ENCODE measurements around the gene HECTD4. TPM values are rescaled to one million over a fixed set of nuclear protein-coding genes. Genes with fewer than 3 reads are reported as not detected.

Gene HECTD4
- total and polyA plus RNA-seq, 9 of the 15 experiments (the other 6 are each of a cell fraction or from before 2014, with no cell fraction given) = 3.5 to 33.3 (median 13.5) TPM

DNA sequence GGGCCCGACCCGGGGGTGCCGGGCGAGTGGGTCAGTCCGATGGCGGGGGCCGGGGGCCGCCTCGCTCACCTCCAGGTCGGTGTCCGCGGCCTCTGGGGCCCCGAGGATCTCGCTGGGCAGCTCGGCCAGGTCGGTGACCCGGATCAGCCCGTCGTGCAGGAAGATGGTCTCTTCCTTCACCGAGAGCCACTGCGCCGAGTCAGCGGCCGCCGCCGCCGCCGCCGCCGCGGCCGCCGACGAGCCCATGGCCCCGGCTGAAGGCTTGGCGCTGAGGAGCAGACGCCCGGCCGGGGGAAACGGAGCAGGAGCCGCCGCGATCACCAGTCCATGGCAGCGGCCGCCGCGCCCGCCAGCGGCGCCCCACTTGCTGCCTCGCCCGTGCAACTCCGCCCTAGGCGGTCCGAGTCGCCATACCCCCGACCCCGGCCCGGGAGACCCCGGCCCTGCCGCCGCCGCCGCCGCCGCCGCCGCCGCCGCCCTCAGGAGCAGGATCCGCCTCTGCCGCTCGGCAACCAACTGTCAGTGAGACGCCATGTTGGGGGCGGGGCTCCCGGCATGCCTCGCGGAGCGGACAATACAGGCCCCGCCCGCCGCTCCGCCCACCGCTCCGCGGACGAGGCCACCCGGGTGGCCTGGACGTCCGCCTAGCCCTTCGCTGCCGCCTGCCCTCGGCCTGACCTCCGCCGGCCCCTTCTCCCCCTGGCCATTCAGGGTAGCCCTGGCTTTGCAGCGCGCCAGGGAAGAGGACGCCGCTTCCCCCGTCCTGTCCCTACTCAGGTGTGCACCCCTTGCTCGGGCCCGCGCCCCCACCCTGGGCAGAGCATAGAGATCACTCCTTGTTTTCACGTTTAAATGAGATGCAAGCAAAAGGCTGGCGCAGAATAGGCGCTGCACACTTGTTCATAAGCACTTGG lies at the start of gene HECTD4 (continued):
- TF ChIP-seq, protein P1, sequence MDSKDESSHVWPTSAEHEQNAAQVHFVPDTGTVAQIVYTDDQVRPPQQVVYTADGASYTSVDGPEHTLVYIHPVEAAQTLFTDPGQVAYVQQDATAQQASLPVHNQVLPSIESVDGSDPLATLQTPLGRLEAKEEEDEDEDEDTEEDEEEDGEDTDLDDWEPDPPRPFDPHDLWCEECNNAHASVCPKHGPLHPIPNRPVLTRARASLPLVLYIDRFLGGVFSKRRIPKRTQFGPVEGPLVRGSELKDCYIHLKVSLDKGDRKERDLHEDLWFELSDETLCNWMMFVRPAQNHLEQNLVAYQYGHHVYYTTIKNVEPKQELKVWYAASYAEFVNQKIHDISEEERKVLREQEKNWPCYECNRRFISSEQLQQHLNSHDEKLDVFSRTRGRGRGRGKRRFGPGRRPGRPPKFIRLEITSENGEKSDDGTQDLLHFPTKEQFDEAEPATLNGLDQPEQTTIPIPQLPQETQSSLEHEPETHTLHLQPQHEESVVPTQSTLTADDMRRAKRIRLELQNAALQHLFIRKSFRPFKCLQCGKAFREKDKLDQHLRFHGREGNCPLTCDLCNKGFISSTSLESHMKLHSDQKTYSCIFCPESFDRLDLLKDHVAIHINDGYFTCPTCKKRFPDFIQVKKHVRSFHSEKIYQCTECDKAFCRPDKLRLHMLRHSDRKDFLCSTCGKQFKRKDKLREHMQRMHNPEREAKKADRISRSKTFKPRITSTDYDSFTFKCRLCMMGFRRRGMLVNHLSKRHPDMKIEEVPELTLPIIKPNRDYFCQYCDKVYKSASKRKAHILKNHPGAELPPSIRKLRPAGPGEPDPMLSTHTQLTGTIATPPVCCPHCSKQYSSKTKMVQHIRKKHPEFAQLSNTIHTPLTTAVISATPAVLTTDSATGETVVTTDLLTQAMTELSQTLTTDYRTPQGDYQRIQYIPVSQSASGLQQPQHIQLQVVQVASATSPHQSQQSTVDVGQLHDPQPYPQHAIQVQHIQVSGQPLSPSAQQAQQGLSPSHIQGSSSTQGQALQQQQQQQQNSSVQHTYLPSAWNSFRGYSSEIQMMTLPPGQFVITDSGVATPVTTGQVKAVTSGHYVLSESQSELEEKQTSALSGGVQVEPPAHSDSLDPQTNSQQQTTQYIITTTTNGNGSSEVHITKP (IDR thresholded peaks at IDR 0.05; ENCODE audit: partially characterized antibody) = peak; percentile 96
- TF ChIP-seq, protein P2, sequence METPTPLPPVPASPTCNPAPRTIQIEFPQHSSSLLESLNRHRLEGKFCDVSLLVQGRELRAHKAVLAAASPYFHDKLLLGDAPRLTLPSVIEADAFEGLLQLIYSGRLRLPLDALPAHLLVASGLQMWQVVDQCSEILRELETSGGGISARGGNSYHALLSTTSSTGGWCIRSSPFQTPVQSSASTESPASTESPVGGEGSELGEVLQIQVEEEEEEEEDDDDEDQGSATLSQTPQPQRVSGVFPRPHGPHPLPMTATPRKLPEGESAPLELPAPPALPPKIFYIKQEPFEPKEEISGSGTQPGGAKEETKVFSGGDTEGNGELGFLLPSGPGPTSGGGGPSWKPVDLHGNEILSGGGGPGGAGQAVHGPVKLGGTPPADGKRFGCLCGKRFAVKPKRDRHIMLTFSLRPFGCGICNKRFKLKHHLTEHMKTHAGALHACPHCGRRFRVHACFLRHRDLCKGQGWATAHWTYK (CRISPR knock-in tag; IDR thresholded peaks at IDR 0.05) = peak; percentile 74; the same call in 1 of the 2 replicates
- TF ChIP-seq NONO (IDR thresholded peaks at IDR 0.05; ENCODE audit: low read depth in 2 of 2, low read length in 1 of 2) (peak; percentile 30 to 66; a peak in 3 of 4 replicates), TAF1 (IDR thresholded peaks at IDR 0.05; ENCODE audit: control insufficient read depth, extremely low read depth, insufficient read depth, low read length, severe bottlenecking) (peak; percentile 94), ATF7 (IDR thresholded peaks at IDR 0.05) (peak; percentile 83), MAZ (CRISPR knock-in tag; conservative IDR thresholded peaks at IDR 0.05 in 1 of 2, IDR thresholded peaks at IDR 0.05 in 1 of 2) (peak; percentile 82), ZBTB17 (CRISPR knock-in tag; IDR thresholded peaks at IDR 0.05) (peak; percentile 64), HMG20A (CRISPR knock-in tag; conservative IDR thresholded peaks at IDR 0.05) (no peak), ETV6 (IDR thresholded peaks at IDR 0.05; ENCODE audit: borderline replicate concordance in 1 of 2, low read depth in 2 of 2, low read length in 1 of 2) (no peak), ETV6 (CRISPR knock-in tag; IDR thresholded peaks at IDR 0.05; ENCODE audit: borderline replicate concordance) (no peak), NR2C1 (IDR thresholded peaks at IDR 0.05) (no peak), NR2C1 (tag; IDR thresholded peaks at IDR 0.05) (no peak), YY1 (IDR thresholded peaks at IDR 0.05; ENCODE audit: borderline replicate concordance in 1 of 3, control insufficient read depth in 1 of 3, extremely low read depth in 1 of 3, insufficient read depth in 3 of 3, insufficient read length in 1 of 3, insufficient replicate concordance in 2 of 3, low read depth in 1 of 3, low read length in 2 of 3) (peak; percentile 74 to 93 (median 93)), ZBED1 (IDR thresholded peaks at IDR 0.05) (no peak), CCNT2 (IDR thresholded peaks at IDR 0.05; ENCODE audit: borderline replicate concordance, extremely low read depth, insufficient read length, low read depth, low read length) (peak; percentile 89)
- TF ChIP-seq, protein P3, sequence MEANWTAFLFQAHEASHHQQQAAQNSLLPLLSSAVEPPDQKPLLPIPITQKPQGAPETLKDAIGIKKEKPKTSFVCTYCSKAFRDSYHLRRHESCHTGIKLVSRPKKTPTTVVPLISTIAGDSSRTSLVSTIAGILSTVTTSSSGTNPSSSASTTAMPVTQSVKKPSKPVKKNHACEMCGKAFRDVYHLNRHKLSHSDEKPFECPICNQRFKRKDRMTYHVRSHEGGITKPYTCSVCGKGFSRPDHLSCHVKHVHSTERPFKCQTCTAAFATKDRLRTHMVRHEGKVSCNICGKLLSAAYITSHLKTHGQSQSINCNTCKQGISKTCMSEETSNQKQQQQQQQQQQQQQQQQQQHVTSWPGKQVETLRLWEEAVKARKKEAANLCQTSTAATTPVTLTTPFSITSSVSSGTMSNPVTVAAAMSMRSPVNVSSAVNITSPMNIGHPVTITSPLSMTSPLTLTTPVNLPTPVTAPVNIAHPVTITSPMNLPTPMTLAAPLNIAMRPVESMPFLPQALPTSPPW (CRISPR knock-in tag; IDR thresholded peaks at IDR 0.05) = peak; percentile 25
- TF ChIP-seq, protein P4, sequence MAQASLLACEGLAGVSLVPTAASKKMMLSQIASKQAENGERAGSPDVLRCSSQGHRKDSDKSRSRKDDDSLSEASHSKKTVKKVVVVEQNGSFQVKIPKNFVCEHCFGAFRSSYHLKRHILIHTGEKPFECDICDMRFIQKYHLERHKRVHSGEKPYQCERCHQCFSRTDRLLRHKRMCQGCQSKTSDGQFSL (CRISPR knock-in tag; IDR thresholded peaks at IDR 0.05) = no peak
- TF ChIP-seq, protein P4 (tag; IDR thresholded peaks at IDR 0.05) = no peak

Data from K562 (cell line).